Measurements from ENCODE around the gene ALDOA. TPM values are rescaled to one million over a fixed set of nuclear protein-coding genes. Genes with fewer than 3 reads are reported as not detected.

The ALDOA gene
- total RNA-seq, 4 donors from 2014 or later, result 427 to 1,063 (median 887) TPM

GRCh38 chr16:30108059-30108850 is 42.7 kb downstream of the ALDOA start:
- TF ChIP-seq, protein P1, sequence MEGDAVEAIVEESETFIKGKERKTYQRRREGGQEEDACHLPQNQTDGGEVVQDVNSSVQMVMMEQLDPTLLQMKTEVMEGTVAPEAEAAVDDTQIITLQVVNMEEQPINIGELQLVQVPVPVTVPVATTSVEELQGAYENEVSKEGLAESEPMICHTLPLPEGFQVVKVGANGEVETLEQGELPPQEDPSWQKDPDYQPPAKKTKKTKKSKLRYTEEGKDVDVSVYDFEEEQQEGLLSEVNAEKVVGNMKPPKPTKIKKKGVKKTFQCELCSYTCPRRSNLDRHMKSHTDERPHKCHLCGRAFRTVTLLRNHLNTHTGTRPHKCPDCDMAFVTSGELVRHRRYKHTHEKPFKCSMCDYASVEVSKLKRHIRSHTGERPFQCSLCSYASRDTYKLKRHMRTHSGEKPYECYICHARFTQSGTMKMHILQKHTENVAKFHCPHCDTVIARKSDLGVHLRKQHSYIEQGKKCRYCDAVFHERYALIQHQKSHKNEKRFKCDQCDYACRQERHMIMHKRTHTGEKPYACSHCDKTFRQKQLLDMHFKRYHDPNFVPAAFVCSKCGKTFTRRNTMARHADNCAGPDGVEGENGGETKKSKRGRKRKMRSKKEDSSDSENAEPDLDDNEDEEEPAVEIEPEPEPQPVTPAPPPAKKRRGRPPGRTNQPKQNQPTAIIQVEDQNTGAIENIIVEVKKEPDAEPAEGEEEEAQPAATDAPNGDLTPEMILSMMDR (IDR thresholded peaks at IDR 0.05), result no peak
- no peak for TF ChIP-seq POLR2A (IDR thresholded peaks at IDR 0.05)
- Histone ChIP-seq H3K4me1 (peaks cover 0 to 7% (median 0%) of the 10 kb centered on the region in 4 donors), H3K9me3 (no peaks in the 10 kb centered on the region), H3K27ac (no peak overlapping the region), H3K4me3 (no peak overlapping the region), H3K36me3 (peaks cover 0 to 79% (median 0%) of the 10 kb centered on the region in 3 donors), H3K27me3 (no peaks in the 10 kb centered on the region)
- DNase-seq, result no peak

- Histone ChIP-seq H3K4me3 (no peak overlapping the region), H3K27ac (no peak overlapping the region), H3K9me3 (no peaks in the 10 kb centered on the region), H3K36me3 (peaks cover 0 to 77% (median 0%) of the 10 kb centered on the region in 3 donors), H3K27me3 (no peaks in the 10 kb centered on the region), H3K4me1 (peaks cover 0 to 27% (median 8%) of the 10 kb centered on the region in 4 donors)
- TF ChIP-seq, protein P1 (IDR thresholded peaks at IDR 0.05), result no peak
- no peak for TF ChIP-seq POLR2A (IDR thresholded peaks at IDR 0.05)
- no peak for DNase-seq
Observed at GRCh38 chr16:30110661-30111060, 45.1 kb downstream of the ALDOA start.

DNA sequence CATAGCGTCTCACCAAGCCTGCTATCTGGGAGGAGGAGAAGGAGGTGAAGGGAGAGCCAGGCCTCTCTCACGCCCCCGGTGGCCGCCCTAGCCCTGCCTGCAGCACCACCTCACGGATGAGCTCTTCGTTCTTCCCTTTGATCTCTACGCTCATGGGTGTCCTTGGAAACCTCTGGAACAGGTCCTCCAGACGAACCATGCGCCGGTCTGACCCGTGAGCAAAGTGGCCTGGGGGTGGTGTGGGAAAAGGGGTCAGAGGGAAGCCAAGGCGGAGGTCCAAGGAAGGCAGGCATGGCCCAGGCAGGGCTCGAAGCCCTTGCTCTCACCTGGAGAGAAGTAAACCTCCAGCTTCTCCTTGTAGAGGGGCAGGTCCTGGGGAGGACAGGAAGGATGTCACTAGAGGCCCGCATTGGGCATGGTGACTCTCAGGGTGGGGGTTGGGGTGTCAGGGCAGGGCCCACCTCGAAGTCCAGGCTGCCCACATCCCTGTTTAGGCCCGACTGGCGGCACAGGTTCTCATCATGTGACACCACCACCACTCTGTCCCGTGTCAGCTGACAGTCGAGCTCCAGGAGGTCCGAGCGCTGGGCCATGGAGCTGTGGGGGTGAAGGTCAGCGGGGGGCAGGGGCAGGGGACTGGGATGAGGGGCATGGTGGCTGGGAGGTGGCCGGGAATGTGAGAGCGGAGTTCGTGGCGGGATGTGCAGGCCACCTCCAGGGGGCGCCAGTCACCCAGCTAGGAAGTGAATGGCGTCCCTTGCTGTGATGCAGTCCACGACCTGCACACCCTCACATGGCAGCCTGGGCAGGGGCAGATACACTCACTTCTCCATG is 46.9 kb downstream of the ALDOA start:
- peak; percentile 43 to 87 (median 86) for DNase-seq
- peak overlapping the region in 3 of 4 donors; percentile 63 to 90 (median 77) for H3K27ac ChIP-seq
- H3K27me3 ChIP-seq, result no peaks in the 10 kb centered on the region
- H3K4me3 ChIP-seq, result no peak overlapping the region
- H3K9me3 ChIP-seq, result no peaks in the 10 kb centered on the region
- TF ChIP-seq, protein P1 (IDR thresholded peaks at IDR 0.05), result peak; percentile 12 to 87 (median 72)
- TF ChIP-seq POLR2A (IDR thresholded peaks at IDR 0.05), result no peak
- H3K4me1 ChIP-seq, result peaks cover 0 to 45% (median 12%) of the 10 kb centered on the region in 4 donors
- H3K36me3 ChIP-seq, result peaks cover 0 to 76% (median 0%) of the 10 kb centered on the region in 3 donors

- Histone ChIP-seq H3K9me3 (no peaks in the 10 kb centered on the region), H3K27me3 (no peaks in the 10 kb centered on the region), H3K4me1 (peaks cover 0 to 52% (median 13%) of the 10 kb centered on the region in 4 donors), H3K36me3 (peaks cover 0 to 76% (median 0%) of the 10 kb centered on the region in 3 donors), H3K27ac (peak within 1 kb of the TSS in 3 of 4 donors; percentile 63 to 90 (median 77)), H3K4me3 (peak within 1 kb of the TSS in 1 of 4 donors; percentile 5)
- TF ChIP-seq POLR2A (IDR thresholded peaks at IDR 0.05), result peak; percentile 42 to 63
- TF ChIP-seq, protein P1 (IDR thresholded peaks at IDR 0.05), result no peak
- peak in 2 of 3 donors; percentile 81 to 87 for DNase-seq
Observed at GRCh38 chr16:30113031-30113710, 47.6 kb downstream of the ALDOA start, which contains the start of gene GDPD3. Gene GDPD3 (minus strand): TSS chr16:30113537. CDS start chr16:30113478, 59 bp downstream.

All from Peyer's patch (tissue), 4 donors.